ENCODE results near the gene USP7. TPM values are rescaled to one million over a fixed set of nuclear protein-coding genes. Genes with fewer than 3 reads are reported as not detected.

The USP7 gene
- total and polyA plus RNA-seq, 2 donors from 2014 or later: 26.7 to 92.0 TPM

DNA sequence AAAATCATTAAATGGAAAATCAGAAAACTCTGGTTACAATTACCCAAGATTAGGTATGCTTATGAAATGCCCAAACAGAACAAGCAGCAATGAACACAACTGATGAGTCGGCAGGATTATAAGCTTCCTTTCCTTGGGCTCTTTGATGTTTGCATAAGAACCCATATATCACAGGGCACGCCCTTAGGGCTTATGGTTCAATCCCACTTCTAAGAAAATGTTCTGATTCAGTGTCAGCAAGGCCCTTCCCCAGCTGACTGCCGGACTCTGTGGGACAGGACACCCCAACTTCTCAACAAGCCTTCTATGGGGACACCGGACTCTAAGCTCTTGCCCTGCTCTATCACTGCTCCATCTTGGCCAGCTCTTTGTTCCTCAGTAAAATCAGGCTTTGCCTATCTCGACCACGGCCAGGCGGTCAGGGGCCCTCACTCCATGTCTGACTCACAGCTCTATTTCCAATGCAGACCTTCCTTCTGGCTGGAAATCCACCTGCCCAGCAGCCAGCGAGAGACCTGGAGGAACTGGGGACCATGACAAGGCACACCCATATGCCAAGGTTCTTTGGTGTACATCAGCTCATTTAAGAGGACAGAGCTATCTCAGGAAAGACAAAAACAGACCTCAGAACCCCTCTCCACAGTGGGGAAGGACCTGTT lies 54.8 kb downstream of the USP7 start:
- Histone ChIP-seq H3K9me3 (ENCODE audit: control insufficient read depth in 2 of 3, insufficient read depth in 1 of 3, low read length in 3 of 3) (no peaks in the 10 kb centered on the region), H3K4me3 (ENCODE audit: low read length in 3 of 3) (no peak overlapping the region), H3K27me3 (ENCODE audit: control insufficient read depth, insufficient read depth, low read length) (no peaks in the 10 kb centered on the region), H3K27ac (ENCODE audit: low read depth in 2 of 2, low read length in 2 of 2) (no peak overlapping the region), H3K4me1 (ENCODE audit: control insufficient read depth in 2 of 3, insufficient read depth in 2 of 3, low read depth in 1 of 3, low read length in 3 of 3) (no peaks in the 10 kb centered on the region), H3K36me3 (ENCODE audit: control insufficient read depth in 2 of 3, insufficient read depth in 3 of 3, low read length in 3 of 3) (peaks cover 12 to 52% (median 39%) of the 10 kb centered on the region in 3 donors), H3K9ac (ENCODE audit: low read length in 3 of 3) (no peak overlapping the region)
- DNase-seq (no peak), FAIRE-seq (no peak)
- intact Hi-C loops (cut with DNase I): no loop called here
- TF ChIP-seq, protein P1, sequence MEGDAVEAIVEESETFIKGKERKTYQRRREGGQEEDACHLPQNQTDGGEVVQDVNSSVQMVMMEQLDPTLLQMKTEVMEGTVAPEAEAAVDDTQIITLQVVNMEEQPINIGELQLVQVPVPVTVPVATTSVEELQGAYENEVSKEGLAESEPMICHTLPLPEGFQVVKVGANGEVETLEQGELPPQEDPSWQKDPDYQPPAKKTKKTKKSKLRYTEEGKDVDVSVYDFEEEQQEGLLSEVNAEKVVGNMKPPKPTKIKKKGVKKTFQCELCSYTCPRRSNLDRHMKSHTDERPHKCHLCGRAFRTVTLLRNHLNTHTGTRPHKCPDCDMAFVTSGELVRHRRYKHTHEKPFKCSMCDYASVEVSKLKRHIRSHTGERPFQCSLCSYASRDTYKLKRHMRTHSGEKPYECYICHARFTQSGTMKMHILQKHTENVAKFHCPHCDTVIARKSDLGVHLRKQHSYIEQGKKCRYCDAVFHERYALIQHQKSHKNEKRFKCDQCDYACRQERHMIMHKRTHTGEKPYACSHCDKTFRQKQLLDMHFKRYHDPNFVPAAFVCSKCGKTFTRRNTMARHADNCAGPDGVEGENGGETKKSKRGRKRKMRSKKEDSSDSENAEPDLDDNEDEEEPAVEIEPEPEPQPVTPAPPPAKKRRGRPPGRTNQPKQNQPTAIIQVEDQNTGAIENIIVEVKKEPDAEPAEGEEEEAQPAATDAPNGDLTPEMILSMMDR (IDR thresholded peaks at IDR 0.05; ENCODE audit: borderline replicate concordance, extremely low read depth, insufficient read depth): no peak

DNA sequence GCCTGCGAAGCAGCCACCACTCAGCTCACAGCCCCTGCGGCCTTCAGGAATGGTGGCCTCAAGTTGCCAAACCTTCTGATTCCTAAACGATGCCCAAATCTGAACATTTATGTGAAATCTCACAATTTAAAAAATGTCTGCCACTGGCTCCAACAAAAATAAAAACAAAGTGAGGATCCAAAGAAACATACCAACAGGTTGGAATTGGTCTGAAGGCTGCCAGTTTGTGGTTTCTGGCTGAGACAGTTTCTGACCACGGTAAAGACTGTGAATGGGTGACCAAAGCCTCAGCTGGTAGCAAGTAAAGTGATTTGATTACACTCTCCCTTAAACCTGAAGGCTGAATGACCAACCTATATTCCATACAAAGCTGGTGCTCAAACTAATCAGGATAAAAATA lies 56.6 kb downstream of the USP7 start:
- FAIRE-seq (no peak), DNase-seq (no peak)
- H3K27ac ChIP-seq (ENCODE audit: low read depth in 2 of 2, low read length in 2 of 2): no peak overlapping the region
- no peak overlapping the region for H3K4me3 ChIP-seq (ENCODE audit: low read length in 3 of 3)
- peaks cover 12 to 59% (median 45%) of the 10 kb centered on the region in 3 donors for H3K36me3 ChIP-seq (ENCODE audit: control insufficient read depth in 2 of 3, insufficient read depth in 3 of 3, low read length in 3 of 3)
- TF ChIP-seq, protein P1 (IDR thresholded peaks at IDR 0.05; ENCODE audit: borderline replicate concordance, extremely low read depth, insufficient read depth): no peak
- H3K4me1 ChIP-seq (ENCODE audit: control insufficient read depth in 2 of 3, insufficient read depth in 2 of 3, low read depth in 1 of 3, low read length in 3 of 3): no peaks in the 10 kb centered on the region
- no peaks in the 10 kb centered on the region for H3K9me3 ChIP-seq (ENCODE audit: control insufficient read depth in 2 of 3, insufficient read depth in 1 of 3, low read length in 3 of 3)
- no peak overlapping the region for H3K9ac ChIP-seq (ENCODE audit: low read length in 3 of 3)
- intact Hi-C loops (cut with DNase I): no loop called here
- no peaks in the 10 kb centered on the region for H3K27me3 ChIP-seq (ENCODE audit: control insufficient read depth, insufficient read depth, low read length)

- TF ChIP-seq, protein P1 (IDR thresholded peaks at IDR 0.05; ENCODE audit: borderline replicate concordance, extremely low read depth, insufficient read depth): no peak
Observed at GRCh38 chr16:8905795-8906591, 57.7 kb downstream of the USP7 start.

More at GRCh38 chr16:8905795-8906591, 57.7 kb downstream of the USP7 start:
- no peak overlapping the region for H3K27ac ChIP-seq (ENCODE audit: low read depth in 2 of 2, low read length in 2 of 2)
- FAIRE-seq (no peak), DNase-seq (no peak)
- no peaks in the 10 kb centered on the region for H3K27me3 ChIP-seq (ENCODE audit: control insufficient read depth, insufficient read depth, low read length)
- H3K9ac ChIP-seq (ENCODE audit: low read length in 3 of 3): no peak overlapping the region
- intact Hi-C loops (cut with DNase I): no loop called here
- H3K9me3 ChIP-seq (ENCODE audit: control insufficient read depth in 2 of 3, insufficient read depth in 1 of 3, low read length in 3 of 3): no peaks in the 10 kb centered on the region
- H3K36me3 ChIP-seq (ENCODE audit: control insufficient read depth in 2 of 3, insufficient read depth in 3 of 3, low read length in 3 of 3): peaks cover 12 to 59% (median 49%) of the 10 kb centered on the region in 3 donors
- no peaks in the 10 kb centered on the region for H3K4me1 ChIP-seq (ENCODE audit: control insufficient read depth in 2 of 3, insufficient read depth in 2 of 3, low read depth in 1 of 3, low read length in 3 of 3)
- H3K4me3 ChIP-seq (ENCODE audit: low read length in 3 of 3): no peak overlapping the region
